HG03175 (cell line): ENCODE measurements around the gene STX10.

Experiments used
- ATAC-seq: cut with Tn5 transposase; IDR thresholded peaks from one replicate; pipeline ENCODE4 v1.9.1; 2021; ENCODE audit warnings: mild to moderate bottlenecking, moderate library complexity; ENCODE audit not compliant: unreplicated experiment

The STX10 gene

GRCh38 chr19:13101590-13102415 lies 48.4 kb downstream of the STX10 start:
- no peak for ATAC-seq

DNA sequence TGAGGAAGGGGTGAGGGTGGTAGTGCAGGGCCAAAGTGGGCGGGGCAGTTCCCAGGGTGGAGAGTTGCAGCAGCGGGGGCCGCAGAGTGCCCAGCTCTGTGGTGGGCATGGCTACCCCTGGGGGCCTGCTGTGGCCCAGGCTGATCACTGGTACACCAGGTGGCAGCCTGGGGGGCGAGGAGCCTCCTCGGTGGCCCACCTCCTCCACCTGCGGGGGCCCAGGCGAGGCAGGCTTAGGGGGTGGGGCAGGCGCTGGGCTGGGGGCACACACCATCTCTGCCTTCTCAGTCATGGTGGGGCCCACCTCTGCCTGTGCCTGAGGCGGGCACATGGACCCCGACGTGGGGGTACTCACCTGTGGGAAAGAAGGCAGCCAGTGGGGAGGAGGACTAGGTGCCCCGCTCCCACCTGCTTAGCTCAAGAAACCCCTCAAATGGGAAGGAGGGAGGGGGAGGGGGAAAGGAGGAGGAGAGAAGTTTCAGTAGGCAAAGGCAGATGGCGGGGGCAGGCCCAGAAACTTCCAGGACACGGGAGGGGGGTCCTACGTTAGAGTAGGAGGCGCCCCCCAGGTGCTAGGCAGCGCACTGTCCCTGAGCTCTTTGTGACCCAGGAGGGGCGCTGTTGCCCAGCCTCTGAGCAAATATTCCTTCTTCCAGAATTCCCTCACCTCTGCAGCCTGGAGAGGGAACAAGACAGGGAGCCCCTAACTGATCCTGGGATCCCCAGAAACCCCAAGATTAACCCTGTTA lies 49.2 kb downstream of the STX10 start:
- ATAC-seq, result no peak

- ATAC-seq, result no peak
These were observed 50.1 kb downstream of the STX10 start for GRCh38 chr19:13100031-13100588.

DNA sequence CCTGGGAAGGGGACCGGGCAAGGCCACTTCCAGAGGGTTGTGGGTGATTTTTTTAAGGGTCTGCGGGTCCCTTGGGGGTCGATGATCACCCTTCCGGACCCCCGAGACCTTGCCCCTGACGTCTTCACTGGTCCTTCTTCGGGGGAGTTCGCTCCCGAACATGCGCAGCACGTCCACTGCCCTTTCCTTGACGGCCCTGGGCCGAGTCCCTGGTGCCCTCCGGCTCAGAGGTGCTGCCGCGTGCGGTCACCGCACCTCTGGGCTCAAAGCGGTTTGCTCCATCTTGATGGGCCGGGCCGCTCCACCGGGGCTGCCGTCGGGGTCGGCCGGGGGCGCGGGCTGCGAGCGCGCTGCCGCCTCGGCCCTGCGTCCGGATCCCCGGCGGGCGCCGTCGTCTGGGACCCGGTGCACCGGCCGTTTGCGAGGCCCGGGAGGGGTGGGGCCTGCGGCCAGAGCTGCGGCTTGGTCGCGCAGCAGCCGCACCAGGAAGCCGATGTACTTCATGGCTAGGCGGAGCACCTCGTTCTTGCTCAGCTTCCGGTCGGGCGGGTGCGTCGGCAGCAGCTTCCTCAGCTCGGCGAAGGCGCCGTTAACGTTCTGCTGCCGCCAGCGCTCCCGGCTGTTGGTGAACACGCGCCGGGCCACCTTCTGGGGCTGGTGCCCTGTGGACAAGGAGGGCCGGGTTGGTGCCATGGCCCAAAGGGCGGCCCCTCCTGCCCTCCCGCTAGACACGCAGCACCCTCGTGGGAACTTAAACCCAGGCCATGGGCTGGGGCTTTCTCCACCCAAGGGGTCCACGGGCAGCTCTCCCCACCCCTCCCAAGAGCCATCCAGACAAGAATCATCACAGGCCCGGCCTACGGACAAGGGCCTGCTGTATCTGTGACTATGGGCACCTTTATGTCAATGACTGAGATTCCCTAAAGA lies 50.8 kb downstream of the STX10 start:
- no peak for ATAC-seq

DNA sequence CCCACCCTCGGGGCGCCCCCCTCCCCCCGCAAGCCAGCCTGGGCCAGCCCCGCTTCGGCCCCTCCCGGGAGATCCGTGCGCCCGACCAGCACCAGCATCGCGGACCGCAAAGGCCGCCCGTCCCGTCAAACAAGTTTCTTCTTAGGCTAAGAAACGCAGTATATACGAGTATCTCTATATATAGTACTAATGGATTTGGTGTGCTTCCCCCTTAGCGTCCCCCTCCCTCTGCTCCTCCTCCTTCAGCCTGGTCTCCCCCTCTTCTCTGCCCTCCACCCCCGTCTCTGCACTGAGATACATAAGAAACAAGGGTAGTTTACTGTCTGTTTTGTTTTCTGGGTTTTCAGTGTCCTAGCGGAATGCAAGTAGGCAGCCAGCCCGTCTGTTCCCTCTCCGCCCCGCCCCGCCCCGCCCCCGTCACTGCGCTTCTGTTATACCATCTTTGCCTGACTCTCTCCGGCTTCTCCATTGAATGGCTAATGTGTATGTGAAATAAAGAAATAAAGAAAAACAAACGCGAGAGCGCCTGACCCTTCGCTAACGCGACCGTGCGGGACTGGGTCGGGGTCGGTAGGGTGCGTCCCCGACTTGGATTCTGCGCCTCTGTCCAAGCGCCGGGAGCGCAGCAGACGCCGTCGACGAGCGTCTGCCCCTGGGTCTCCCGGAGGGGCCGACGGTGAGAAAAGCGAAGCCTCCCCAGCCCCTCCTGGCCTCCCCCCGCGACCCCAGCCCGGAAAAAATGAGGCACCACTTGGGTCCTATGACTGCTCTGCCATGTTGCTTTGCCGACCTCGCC lies 51.7 kb downstream of the STX10 start:
- no peak for ATAC-seq

GRCh38 chr19:13097463-13098258 lies 52.5 kb downstream of the STX10 start:
- ATAC-seq, result no peak

DNA sequence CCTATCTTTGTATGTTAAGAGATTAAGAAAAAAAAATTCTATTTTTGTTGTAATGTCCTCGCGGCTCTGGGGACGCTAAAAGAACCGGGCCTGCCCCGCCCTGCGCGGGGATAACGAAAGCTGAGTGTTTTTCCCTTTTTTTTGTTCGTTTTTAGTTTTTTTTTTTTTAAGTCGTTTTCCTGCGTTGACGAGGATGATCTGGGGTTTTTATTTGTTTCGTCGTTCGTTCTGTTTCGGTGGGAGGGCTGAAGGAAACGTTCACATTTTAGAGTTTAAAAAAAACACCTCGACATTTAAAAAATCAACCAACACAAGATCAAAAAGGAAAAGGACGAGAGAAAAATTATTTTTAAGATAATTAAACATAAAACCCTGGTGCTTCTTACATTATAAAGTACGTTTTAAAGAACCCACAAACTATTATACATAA lies 53.1 kb downstream of the STX10 start:
- no peak for ATAC-seq

DNA sequence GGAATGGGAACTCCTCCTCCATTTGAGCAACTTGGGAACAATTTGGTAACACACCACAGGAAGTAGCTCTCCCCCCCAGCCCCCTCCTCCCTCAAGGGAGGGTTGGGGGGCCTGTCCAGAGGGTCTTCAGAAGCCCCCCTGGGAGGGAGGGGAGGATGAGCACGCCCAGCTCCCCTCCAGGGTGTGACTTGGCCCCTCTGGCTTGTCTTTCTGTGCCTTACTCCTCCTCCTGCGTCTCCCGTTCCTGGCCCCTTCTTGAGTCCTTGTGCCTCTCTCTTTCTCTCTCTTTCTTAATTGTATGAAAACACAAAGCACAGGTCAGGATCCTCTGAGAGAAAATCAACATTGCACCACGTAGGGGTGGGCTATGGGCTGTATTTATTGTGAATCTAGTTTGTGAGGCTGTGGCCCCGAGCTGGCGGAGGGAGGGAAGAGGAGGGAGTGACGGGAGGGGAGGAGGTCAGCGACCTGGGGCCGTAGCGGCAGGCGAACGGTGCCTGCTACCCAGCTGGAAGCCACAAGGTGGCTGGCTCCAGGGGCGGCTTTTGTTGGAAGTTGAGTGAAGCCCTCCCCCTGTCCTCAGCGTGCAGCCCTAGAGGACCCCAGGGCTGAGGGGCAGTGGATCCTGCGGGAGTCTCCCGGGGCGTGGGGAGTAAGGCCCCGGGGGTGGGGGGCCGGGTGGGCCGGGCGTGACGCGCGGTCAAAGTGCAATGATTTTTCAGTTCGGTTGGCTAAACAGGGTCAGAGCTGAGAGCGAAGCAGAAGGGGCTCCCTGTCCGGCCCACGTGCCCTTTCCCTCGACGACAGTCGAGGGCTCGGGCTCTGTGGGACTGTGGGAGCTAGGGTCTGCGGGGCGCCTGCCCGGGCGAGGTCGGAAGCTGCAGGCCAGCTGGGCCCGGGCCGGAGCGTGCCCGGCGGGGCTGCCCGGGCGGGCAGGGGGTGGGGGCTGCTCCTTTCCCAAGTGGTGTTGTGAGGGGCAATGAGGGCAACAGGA lies 53.9 kb downstream of the STX10 start:
- ATAC-seq, result no peak

GRCh38 chr19:13095393-13095784 lies 54.8 kb downstream of the STX10 start:
- no peak for ATAC-seq

GRCh38 chr19:13094771-13095392 lies 55.3 kb downstream of the STX10 start:
- ATAC-seq, result no peak

GRCh38 chr19:13094106-13094504 lies 56.1 kb downstream of the STX10 start:
- ATAC-seq, result no peak
